Islet precursor cell (in vitro differentiated cells): ENCODE results near the gene FTCDNL1.

ENCODE experiments used
- DNase-seq: peaks from one replicate; pipeline ENCODE4 v3.0.0-alpha.2; 2018

The FTCDNL1 gene

DNA sequence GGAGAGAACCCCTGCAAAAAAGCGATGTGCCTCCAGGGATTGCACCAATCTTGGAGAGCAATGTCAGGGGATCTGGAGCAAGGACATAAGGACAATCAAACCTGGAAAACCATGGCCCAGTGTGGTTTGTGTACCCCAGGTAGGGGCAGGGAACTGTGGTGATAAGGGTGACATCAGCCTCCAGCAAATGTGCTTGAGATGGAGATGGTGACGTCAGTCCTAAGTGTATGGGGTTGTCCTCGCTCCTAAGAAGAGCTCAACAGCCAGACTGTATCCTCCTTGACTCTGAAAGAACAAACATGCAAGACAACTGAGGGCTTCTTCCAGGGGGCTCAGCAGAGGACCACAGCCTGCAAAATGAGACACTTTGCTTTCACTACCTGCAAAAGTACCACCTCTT is 71.4 kb downstream of the FTCDNL1 start:
- DNase-seq: no peak

DNA sequence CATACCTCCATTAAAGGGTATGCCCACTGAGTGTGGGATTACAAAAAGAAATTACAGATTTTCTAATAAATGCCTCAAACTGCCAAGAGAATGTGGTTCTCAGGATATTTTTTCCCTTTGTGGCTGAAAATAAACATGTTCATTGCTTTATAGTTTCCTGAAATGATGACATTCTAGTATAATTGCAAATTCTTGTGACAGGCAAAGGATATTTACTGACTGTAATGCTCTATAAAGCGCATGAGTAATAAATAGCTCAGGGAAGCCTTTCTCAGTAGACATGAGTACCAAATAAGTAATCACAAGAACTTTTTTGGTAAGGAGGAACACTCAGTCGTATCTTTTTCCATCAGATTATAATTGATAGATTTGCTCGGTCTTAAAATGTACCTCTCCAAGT is 72.3 kb downstream of the FTCDNL1 start:
- DNase-seq: no peak

DNA sequence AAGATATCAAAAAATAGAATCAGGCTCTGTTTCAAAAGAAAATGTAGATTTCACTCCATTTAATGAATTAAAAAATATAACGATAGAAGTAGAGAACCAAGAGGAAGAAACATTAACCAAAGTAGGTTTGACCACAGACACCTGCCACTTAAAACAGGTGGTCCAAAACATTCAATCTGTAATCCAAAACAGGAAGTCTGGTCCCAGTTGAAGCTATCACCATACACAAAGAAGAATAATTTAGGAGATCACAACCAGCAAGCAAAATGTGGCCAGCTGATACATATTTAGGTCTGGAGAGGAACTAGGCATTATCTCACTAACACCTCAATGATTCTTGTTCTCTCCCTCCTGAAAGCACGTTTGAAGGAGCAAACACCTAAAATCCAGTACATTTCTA is 73.1 kb downstream of the FTCDNL1 start:
- DNase-seq: no peak

DNA sequence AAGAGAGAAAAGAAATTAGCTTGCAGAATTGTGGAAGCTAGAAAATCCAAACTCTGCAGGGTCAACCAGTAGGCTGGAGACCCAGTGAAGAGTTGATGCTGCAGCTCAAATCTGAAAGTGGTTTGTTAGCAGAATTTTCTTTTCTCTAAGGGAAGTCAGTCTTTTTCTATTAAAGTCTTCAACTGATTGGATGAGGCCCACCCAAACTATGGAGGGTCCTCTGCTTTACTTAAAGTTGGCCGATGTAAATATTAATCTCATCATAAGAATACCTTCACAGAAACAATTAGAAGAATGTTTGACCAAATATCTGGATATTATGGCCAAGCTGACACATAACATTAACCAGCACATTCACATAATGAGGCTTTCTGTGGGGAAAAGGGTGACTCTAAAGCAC is 73.7 kb downstream of the FTCDNL1 start:
- no peak for DNase-seq

DNA sequence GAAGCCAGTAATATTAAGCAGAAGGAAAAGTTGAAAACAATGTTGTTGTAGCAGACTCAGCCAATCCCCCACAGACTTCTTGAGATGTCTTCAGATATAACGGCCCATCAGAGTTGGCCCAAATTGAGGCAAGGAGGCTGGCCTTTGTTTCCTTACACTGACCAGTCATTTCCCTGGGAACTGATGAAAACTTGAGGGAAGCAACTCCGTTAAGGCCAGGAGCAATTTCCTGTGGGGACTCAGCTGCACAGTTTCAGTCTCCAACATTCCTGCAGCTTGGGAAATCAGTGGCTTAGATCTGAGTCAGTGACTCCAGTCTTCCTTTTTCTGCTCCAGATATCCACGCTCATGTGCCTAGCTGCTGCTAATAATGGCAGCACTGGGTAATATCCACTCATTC is 75.7 kb downstream of the FTCDNL1 start:
- DNase-seq: no peak

DNA sequence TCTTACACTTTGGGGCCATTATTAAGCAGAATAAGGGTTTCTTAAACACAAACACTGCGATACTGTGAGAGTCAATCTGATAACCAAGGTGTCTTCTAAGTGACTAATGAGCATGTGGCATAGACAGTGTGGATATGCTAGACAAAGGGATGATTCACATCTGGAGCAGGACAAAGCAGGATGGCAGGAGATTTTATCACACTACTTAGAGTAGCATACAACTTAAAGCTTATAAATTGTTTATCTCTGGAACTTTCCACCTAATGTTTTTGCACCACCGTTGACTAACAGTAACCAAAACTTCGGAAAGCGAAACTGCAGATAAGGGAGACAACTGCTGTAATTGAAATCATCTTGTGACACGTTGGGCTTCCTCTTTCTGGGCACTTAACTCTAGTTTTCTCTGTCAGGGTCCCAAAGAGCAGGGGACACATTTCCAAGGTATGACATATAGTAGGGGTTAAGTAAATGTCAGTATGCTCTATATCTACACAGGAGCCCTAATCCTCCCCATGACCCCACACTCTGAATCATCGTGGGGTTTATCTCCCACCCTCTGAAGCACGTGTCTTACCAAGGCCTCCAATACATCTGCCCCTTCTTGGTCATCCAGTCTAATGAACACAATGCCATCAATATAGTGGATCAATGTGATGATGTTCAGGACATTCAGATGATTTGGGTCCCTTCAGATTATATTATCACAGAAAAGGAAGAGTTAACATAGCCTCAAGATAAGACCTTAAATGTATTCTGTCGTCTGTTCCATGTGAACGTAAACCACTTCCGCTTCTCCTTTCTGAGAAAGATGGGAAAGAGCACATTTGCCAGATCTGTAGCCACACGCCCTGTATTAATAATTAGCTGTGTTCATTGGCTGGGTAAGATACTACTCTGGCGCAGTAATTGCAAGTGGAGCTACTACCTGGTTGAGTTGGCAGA is 78.7 kb downstream of the FTCDNL1 start:
- DNase-seq: no peak

DNA sequence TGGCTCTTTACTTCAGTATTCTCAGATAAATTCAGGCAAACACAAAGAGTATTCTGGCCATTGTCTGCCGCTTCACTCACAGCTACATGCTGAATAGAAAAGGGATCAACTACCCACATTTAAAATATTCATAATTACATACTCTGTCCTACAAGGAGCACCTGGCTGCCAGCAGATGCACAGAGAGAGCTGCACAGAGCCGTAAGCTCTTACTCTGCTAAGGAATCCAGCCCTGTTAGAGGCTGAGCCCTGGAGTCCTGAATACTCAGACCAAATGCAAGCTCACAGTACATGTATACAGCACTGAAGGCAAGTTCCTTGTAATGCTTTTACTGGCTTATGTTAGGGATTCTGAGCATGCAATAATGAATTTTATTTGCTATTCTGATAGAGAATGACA is 80.3 kb downstream of the FTCDNL1 start:
- no peak for DNase-seq

DNA sequence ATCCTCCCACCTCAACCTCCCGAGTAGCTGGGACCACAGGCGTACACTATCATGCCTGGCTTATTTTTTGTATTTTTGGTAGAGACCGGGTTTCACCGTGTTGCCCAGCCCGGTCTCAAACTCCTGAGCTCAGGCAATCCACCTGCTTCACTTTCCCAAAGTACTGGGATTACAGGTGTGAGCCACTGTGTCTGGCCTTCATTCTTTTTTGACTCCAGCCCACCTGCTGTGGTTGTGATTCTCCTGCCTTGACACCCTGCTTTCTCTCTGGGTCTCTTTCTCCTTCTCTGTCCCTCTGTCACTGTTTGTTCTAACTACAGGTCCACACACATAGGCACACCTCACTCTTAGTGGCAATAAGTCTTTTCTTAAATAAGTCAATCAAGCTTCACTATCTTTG is 85.3 kb downstream of the FTCDNL1 start:
- no peak for DNase-seq

DNA sequence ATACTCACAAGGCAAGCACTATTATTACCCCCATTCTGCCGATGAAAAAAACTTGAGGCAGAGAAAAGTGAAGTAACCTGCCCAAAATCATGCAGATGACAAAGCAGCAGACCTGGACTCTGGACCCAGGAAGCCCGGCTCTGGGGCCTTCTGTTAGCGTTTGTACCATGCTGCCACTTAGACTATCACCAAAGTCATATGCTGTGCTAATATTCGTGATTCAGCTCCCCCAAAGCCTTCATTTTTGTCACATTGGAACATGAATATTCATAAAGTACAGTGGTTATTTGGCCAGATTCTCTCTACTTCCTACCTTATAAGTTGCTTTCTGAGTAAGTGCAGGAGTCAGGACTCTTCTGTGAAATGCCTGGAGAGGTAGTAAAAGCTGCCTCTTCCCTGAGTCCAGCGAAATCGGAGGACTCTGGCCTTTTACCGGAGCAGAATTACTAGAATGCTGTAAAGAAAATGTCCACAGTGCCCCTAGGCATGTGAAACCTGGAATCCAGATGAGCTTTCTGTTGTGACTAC is 86.7 kb downstream of the FTCDNL1 start:
- peak; percentile 59 for DNase-seq

DNA sequence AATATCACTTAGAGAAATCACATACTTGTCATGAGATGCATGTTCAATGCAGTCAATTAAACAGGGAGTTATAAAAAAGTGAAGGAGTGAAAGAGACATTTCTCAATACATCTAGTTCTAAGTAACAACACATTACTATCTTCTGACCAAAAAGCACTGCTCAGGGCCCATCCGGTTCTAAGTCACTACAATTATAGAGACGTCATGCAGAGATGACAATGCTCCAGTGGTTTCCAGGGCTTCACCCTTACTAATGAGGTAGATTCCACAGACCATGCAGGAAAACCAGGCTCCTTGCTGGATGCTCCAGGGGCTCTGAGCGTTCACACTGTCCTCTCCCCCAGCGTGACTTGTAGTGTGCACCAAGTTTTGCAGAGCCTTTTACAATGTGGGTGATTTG is 88.0 kb downstream of the FTCDNL1 start:
- no peak for DNase-seq

DNA sequence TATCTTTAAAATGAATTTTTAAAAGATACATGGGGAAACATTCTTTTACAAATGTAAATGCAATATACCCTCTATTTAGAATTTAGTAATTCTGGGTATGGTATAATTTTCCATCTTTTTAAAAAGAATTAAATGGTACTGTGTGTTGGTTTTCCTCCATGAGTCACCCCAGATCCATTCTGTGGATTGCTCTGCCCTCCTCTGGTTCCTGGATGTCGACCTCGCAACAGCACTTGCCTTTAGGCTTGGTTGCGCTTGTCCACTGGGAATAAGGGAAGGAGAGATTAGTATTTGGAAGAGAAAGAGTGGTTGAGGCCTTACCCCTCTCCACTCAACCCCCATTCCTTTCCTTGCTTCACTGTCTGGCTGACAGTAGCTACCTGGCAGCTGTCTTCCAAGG is 90.4 kb downstream of the FTCDNL1 start:
- no peak for DNase-seq

DNA sequence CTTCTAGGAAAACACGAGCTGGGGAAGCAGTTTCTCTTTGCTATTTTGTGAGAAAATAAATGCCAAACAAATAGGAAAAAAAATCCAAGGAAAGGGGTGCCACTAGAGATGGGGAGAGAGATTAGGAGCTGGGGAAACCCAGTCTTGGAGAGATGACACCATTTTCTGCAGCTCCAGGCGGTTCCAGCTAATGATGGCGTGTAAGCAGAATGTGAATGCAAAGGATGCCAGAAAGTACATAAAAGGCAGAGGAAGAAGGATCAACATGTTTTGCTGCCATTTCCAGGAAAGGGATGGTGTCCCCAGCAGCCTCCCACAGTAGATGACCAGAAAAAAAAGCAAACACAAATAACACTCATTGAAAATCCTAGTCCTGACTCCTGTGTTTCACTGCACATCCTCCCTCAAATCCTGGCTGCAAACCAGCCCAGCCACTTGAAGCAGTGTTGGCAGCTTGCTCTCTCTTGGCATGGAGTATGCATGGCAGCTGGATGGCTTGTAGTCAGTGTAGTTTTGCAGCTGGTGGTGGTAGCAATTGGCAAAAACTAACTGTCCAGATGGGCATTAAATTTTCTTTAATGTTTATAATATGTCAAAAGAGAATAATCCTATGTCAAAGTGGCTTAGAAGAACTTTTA is 93.6 kb downstream of the FTCDNL1 start:
- DNase-seq: no peak

DNA sequence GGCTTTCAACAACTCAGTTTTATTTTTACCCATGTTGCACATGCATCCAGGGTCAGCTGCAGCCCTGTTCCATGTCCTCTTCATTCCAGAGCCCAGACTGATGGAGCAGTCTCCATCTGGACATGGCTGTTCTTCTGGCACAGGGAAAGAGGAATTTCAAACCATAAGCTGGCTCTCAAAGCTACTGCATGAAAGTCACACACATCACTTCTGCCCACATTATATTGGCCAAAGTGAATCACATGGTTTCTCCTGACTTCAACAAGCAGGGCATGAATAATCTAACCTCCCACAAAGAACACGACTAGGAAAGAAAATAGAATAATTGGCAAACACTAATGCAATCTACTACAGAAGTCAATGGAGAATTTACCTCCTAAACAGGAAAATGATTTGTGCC is 94.2 kb downstream of the FTCDNL1 start:
- DNase-seq: no peak

DNA sequence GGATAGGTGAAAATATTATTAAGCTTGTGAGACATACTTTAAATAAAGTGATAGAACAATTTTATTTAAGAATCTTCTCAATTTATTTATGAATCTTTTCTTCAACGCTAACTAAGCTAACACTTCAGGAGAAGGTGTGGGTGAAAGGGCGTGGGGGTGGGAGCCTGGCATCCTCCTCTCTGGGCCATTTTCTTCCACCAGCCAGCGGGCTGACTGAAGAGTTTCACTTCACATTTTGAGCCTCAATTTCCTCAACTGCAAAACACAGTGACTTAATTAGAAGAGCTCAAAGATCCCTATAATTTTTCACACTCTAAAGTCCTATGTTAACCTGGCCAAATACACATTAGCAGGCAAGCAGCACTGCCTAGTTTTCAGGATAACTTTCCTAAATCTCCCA is 94.8 kb downstream of the FTCDNL1 start:
- no peak for DNase-seq

DNA sequence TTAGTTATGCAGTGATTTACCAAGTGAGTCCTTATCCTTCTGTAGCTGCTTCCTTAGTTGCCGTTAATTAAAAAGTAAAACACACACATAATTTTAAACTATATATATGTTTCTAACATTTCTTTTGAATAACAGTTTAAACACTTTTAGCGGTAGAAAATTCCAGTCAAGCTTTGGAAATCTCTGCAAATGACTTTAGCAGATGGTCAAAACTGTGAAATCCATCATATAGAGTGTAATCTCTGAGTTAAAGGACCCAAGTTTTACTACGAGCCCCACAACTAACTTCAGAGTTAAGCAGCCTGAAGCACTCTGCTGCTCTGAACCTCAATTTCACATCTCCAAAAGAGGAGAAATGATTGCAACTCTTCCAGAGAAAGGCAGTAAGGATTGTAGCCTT is 96.2 kb downstream of the FTCDNL1 start:
- no peak for DNase-seq

DNA sequence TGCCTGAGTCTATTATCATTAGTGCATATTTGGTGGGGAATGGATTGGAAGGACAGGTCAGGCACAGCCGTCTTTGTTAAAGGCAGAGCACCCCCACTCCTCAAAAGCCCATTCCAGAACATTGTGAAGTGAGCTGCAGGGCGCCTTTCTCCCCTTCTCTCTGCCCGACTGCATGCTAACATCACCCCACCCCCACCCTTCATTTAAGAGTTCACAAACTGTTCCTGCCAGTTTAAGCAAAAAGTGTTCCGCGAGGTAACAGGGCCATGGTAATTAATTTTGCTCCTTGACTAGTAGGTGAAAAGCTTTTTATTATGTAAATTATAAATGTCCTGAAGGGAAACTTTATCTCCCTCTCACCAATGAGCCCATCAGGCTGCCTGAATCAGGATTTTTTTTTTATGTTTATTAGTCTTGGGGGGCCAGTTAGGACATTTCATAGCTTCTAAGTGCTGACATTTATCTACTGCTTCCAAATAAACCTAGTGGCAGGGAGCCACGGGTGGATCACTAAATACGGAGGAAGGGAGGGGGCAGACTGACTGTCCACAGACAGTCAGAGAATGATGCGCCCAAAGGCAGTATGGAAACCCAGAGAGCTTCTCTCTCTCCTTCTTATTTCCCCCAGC is 99.4 kb downstream of the FTCDNL1 start:
- no peak for DNase-seq

DNA sequence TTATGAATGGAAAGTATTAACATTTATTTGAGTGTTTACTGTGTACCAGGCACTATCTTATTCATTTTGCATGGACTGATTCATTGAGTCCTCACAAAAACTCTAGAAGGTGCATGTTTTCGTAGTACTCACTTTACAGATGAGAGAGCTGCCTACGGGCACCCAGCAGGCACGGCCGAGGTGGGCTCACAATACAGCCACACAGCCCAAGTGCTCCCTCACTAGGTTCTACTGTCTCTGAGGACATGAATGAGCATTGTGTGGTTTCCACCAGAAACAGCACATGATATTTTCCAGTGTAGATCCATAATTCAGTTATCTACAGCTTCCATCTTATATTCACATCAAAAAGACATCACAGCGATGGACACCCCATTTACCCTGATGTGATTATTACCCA is 101.4 kb downstream of the FTCDNL1 start:
- no peak for DNase-seq

DNA sequence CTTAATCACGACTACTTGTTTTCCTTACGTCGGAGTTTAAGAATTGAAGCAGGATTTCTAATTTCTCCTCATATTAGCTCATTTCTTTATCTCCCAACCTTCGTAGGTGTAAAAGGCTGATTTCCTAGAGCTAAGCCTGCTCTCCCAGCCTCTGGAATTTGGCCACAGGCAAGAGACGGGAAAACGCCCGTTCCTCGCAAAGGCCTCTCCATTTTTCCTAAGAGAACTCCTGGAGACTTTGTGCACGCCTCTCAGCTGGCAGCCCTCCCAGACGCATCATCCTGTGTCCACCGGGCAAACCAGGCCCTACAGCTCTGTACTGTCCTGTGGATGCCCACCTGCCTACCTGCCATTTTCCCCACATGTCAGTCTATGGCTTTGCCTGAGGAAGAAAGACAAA is 106.3 kb downstream of the FTCDNL1 start:
- no peak for DNase-seq

DNA sequence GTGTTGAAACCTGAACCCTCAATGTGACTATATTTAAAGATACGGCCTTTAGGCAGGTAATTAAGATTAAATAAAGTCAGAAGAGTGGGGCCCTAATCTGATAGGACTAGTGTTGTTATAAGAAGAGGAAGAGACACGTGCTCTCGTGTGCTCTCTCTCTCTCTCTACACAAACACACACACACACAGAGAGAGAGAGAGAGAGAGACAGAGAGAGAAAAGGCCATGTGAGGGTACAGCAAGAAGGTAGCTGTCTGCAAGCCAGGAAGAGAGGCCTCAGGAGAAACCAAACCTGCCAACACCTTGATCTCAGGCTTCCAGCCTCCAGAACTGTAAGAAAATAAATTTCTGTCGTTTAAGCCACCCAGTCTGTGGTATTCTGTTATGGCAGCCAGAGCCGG is 106.7 kb downstream of the FTCDNL1 start:
- no peak for DNase-seq

DNA sequence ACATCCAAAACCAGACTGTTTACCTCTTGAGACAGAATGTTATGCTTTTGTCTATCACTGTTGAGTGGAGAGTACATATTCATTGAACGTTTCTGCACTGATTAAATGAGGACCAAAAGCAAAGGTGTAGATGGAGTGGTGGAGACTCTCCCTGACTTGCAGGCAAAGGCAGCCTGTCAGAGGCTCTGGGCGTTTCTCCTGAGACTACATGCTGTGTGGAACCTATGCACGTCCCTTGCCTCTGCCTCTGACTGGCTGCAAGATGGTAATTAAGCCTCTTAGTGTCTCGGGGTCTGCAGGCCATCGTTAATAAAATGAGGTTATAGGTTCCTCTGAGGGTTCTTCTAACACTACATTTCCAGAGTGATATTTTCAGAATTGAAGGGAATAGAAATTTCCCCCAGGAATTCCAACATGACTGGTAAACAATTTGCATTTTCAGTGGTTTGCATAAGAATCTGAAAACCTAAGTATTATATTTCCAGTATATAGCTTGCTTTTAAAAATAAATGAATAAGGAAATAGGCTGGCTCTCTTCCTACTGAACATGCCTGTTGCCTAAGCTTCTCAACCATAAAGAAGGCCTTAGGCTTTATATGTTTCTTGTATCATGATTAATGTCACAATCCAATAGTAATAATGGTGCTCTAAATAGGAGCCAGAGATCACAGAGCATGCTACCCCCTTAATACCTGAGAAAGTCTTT is 107.4 kb downstream of the FTCDNL1 start:
- DNase-seq: no peak

DNA sequence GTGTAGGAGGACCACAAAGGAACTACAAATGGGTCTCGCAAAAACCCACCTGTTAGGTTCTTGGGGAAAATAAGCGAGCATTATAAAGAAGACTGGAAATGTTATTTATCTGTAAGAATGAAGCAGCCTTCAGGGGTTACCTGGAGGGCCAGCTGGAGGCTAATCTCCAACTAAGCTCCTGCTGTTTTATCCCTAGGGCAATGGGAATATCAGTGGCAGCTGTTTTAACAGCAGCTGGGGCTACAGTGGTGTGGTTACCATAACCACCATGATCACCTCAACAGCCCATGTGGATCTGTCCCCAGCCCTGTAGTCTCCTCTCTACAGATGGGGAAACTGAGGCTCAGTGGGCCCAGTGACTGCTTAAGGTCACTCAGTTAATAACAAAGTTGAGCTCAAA is 108.1 kb downstream of the FTCDNL1 start:
- no peak for DNase-seq

DNA sequence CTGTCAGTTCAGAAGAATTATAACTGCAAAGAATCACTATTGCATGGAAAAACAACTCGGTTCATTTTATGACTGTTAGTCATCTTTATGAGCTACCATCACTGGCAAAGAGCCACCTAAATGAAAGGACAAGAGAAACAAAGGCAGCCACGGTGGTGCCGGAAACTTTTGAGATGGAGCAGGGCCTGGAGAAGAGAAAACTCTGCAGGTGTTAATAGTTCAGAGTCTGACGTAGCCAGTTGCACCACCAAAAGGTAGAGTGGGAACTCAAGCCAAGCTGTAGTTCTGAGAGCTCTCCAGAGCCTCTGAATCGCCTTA is 110.9 kb downstream of the FTCDNL1 start:
- DNase-seq: no peak

DNA sequence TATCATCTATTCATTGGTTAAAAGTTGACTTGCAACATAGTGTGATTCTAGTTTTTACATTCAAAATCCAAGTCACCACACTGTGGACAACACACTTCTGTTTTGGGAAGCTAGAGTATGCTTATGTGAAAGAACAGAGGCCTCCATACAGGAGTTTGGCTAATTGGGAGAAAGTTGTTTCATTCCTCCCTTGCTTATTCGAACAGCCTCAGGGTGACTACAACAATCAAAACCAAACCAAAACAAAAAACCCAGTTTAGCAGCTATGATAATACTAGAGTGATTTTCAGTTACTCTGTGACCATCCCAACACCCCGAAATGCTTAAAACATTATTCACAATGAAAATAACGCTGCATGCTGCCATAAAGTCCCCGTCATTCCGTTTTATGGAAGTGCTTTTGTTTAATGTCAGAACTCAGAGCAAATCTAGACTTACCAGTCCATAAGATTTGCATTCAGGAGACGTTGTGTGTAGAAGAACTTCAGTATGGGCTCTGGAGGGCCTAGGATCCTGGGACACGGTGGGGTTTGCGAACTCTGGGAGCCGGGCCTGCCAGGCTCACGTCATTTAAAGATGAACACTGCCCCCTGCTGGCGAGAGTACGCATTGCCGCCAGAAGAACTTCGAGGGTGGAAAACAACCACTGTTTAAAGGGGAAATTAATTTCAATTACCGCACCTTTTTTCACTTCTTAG is 111.4 kb downstream of the FTCDNL1 start:
- peak; percentile 81 for DNase-seq
